GM18907 (cell line): ENCODE results near the gene UROC1.

ENCODE experiments used
- ATAC-seq: cut with Tn5 transposase; IDR thresholded peaks from one replicate; pipeline ENCODE4 v1.9.1; 2021; ENCODE audit warnings: mild to moderate bottlenecking, moderate library complexity; ENCODE audit not compliant: unreplicated experiment

Gene UROC1

GRCh38 chr3:126517986-126518778, 609 bp upstream of the UROC1 start:
- no peak for ATAC-seq

- ATAC-seq = no peak
Observed at GRCh38 chr3:126516936-126517290, 660 bp downstream of the UROC1 start.

- no peak for ATAC-seq
Observed at GRCh38 chr3:126516152-126516935, 1.2 kb downstream of the UROC1 start.

- no peak for ATAC-seq
Observed at GRCh38 chr3:126515066-126515706, 2.4 kb downstream of the UROC1 start.

- ATAC-seq = no peak
Observed at GRCh38 chr3:126514161-126514560, 3.4 kb downstream of the UROC1 start.

GRCh38 chr3:126512916-126513650, 4.5 kb downstream of the UROC1 start:
- ATAC-seq = no peak

- no peak for ATAC-seq
Observed at GRCh38 chr3:126512026-126512425, 5.5 kb downstream of the UROC1 start.

- ATAC-seq = no peak
Observed at GRCh38 chr3:126511291-126511690, 6.3 kb downstream of the UROC1 start.

- no peak for ATAC-seq
Observed at GRCh38 chr3:126510308-126510910, 7.2 kb downstream of the UROC1 start.

GRCh38 chr3:126509597-126510307, 7.8 kb downstream of the UROC1 start:
- ATAC-seq = no peak

- ATAC-seq = no peak
Observed at GRCh38 chr3:126508564-126508964, 9.0 kb downstream of the UROC1 start.

- no peak for ATAC-seq
Observed at GRCh38 chr3:126507886-126508285, 9.7 kb downstream of the UROC1 start.

GRCh38 chr3:126503701-126504100, 13.9 kb downstream of the UROC1 start:
- no peak for ATAC-seq

GRCh38 chr3:126502656-126503055, 14.9 kb downstream of the UROC1 start:
- ATAC-seq = no peak

GRCh38 chr3:126501736-126502135, 15.8 kb downstream of the UROC1 start:
- no peak for ATAC-seq

GRCh38 chr3:126501054-126501453, 16.5 kb downstream of the UROC1 start:
- no peak for ATAC-seq

- no peak for ATAC-seq
Observed at GRCh38 chr3:126500016-126500415, 17.6 kb downstream of the UROC1 start.

- ATAC-seq = no peak
Observed at GRCh38 chr3:126499401-126499800, 18.2 kb downstream of the UROC1 start.

- no peak for ATAC-seq
Observed at GRCh38 chr3:126498929-126499328, 18.6 kb downstream of the UROC1 start.

- ATAC-seq = no peak
Observed at GRCh38 chr3:126498461-126498860, 19.1 kb downstream of the UROC1 start.
